Esophagus muscularis mucosa (tissue), 4 donors: Measurements from ENCODE around the gene CHST9. TPM values are rescaled to one million over a fixed set of nuclear protein-coding genes. Genes with fewer than 3 reads are reported as not detected.

ENCODE experiments used
- DNase-seq: peaks from one replicate; pipeline ENCODE4 v3.0.0-alpha.2; 2017; ENCODE audit errors: extremely low spot score
- H3K27ac ChIP-seq, 4 donors: fragments of 200-600 bp; sonication (generic); replicated peaks in 1 of 4; 1 replicate in 3 of 4; 2 replicates in 1 of 4; pipeline ENCODE4 v1.5.1; 2016 to 2019; ENCODE audit warnings: mild to moderate bottlenecking in 1 of 4
- H3K27me3 ChIP-seq, 4 donors: fragments of 200-600 bp; sonication (generic); one replicate each; pipeline versions ENCODE4 v1.5.1 to v1.6.0; 2016 to 2019
- H3K36me3 ChIP-seq, 4 donors: fragments of 200-600 bp; sonication (generic); one replicate each; pipeline ENCODE4 v1.5.1; 2016 to 2019
- H3K4me1 ChIP-seq, 4 donors: fragments of 200-600 bp; sonication (generic); one replicate each; pipeline ENCODE4 v1.5.1; 2016 to 2019
- H3K4me3 ChIP-seq, 4 donors: fragments of 200-600 bp; sonication (generic); 1 replicate in 2 of 4; 2 replicates in 2 of 4; pipeline ENCODE4 v1.5.1; 2016 to 2019; ENCODE audit warnings: mild to moderate bottlenecking in 4 of 4, moderate library complexity in 1 of 4
- H3K9me3 ChIP-seq, 4 donors: fragments of 200-600 bp; sonication (generic); 1 replicate in 3 of 4; 2 replicates in 1 of 4; pipeline ENCODE4 v1.5.1; 2016 to 2019
- CTCF ChIP-seq, 3 experiments: fragments of 200-600 bp in 2 of 3; fragments of 450-650 bp in 1 of 3; sonication (generic) in 2 of 3; IDR thresholded peaks; one replicate each; pipeline ENCODE4 v1.5.1; 2017 to 2019; ENCODE audit warnings: antibody characterized with exemption in 3 of 3, mild to moderate bottlenecking in 2 of 3, moderate library complexity in 1 of 3
- EP300 ChIP-seq: sonication (generic); formaldehyde crosslinking; IDR thresholded peaks from one replicate; pipeline ENCODE4 v1.6.1; 2017; ENCODE audit warnings: antibody characterized with exemption
- POLR2A ChIP-seq: fragments of 450-650 bp; IDR thresholded peaks from one replicate; pipeline ENCODE4 v1.6.1; 2017; ENCODE audit warnings: antibody characterized with exemption, moderate library complexity, mild to moderate bottlenecking, low read depth
- POLR2AphosphoS5 ChIP-seq, 2 donors: sonication (generic); formaldehyde crosslinking; IDR thresholded peaks; one replicate each; pipeline ENCODE4 v1.6.1; 2017; ENCODE audit warnings: antibody characterized with exemption in 2 of 2
- WGBS: methylation state at CpG from one replicate; pipeline ENCODE4 v1.1.5; 2018; 5-methylcytosine and 5-hydroxymethylcytosine counted together
- intact Hi-C: fragments of 100-400 bp; cut with DNase I; formaldehyde crosslinking; loops from one replicate; pipeline ENCODE4 v1.15.1; 2023
- total RNA-seq, 4 donors: library from RNA; depleted of rRNA; stranded (reverse); fragments of >200 nt; gene quantifications; one replicate each; pipeline versions ENCODE4 v1.1.0 to v1.2.1, GENCODE V29; 2016

CHST9 gene
- total RNA-seq, 4 donors from 2014 or later: 0.42 to 2.4 (median 1.4) TPM

- intact Hi-C loops: no loop called here
- TF ChIP-seq POLR2AphosphoS5 (IDR thresholded peaks at IDR 0.05): no peak
- TF ChIP-seq POLR2A: no peak
- TF ChIP-seq CTCF (IDR thresholded peaks at IDR 0.05): no peak
- no peak for TF ChIP-seq EP300
- H3K4me1 ChIP-seq: peaks cover 0 to 8% (median 3%) of the 10 kb centered on the region in 4 donors
- no peaks in the 10 kb centered on the region for H3K36me3 ChIP-seq
- 78% methylated on average over 3 of the region's 3 CpGs for WGBS
- peaks cover 0 to 6% (median 4%) of the 10 kb centered on the region in 4 donors for H3K9me3 ChIP-seq
- no peak for DNase-seq
- H3K27me3 ChIP-seq: no peaks in the 10 kb centered on the region
- no peak overlapping the region for H3K4me3 ChIP-seq
- no peak overlapping the region for H3K27ac ChIP-seq
Observed at GRCh38 chr18:27144672-27145071, 40.4 kb downstream of the CHST9 start.

- intact Hi-C loops: no loop called here
- H3K36me3 ChIP-seq: no peaks in the 10 kb centered on the region
- H3K4me1 ChIP-seq: peaks cover 0 to 8% (median 3%) of the 10 kb centered on the region in 4 donors
- no peak overlapping the region for H3K4me3 ChIP-seq
- no peak for DNase-seq
- H3K27me3 ChIP-seq: no peaks in the 10 kb centered on the region
- H3K27ac ChIP-seq: no peak overlapping the region
- TF ChIP-seq EP300 (no peak), POLR2A (no peak), POLR2AphosphoS5 (IDR thresholded peaks at IDR 0.05) (no peak), CTCF (IDR thresholded peaks at IDR 0.05) (no peak)
- H3K9me3 ChIP-seq: peaks cover 0 to 4% (median 0%) of the 10 kb centered on the region in 4 donors
- WGBS: 45% methylated on average over 10 of the region's 10 CpGs
Observed at GRCh38 chr18:27143580-27144287, 41.4 kb downstream of the CHST9 start.

GRCh38 chr18:27142891-27143290 lies 42.2 kb downstream of the CHST9 start:
- no peak overlapping the region for H3K27ac ChIP-seq
- no peaks in the 10 kb centered on the region for H3K36me3 ChIP-seq
- TF ChIP-seq EP300: no peak
- TF ChIP-seq POLR2A: no peak
- TF ChIP-seq POLR2AphosphoS5 (IDR thresholded peaks at IDR 0.05): no peak
- TF ChIP-seq CTCF (IDR thresholded peaks at IDR 0.05): no peak
- peaks cover 0 to 1% (median 0%) of the 10 kb centered on the region in 4 donors for H3K9me3 ChIP-seq
- no peak for DNase-seq
- 89% methylated on average over 2 of the region's 2 CpGs for WGBS
- no peak overlapping the region for H3K4me3 ChIP-seq
- H3K4me1 ChIP-seq: peaks cover 0 to 8% (median 3%) of the 10 kb centered on the region in 4 donors
- intact Hi-C loops: no loop called here
- no peaks in the 10 kb centered on the region for H3K27me3 ChIP-seq

- intact Hi-C loops: no loop called here
- TF ChIP-seq POLR2A (no peak), POLR2AphosphoS5 (IDR thresholded peaks at IDR 0.05) (no peak), EP300 (no peak), CTCF (IDR thresholded peaks at IDR 0.05) (no peak)
- no peak overlapping the region for H3K27ac ChIP-seq
- no peaks in the 10 kb centered on the region for H3K27me3 ChIP-seq
- no peaks in the 10 kb centered on the region for H3K9me3 ChIP-seq
- DNase-seq: no peak
- H3K36me3 ChIP-seq: no peaks in the 10 kb centered on the region
- no peak overlapping the region for H3K4me3 ChIP-seq
- peaks cover 0 to 8% (median 3%) of the 10 kb centered on the region in 4 donors for H3K4me1 ChIP-seq
Observed at GRCh38 chr18:27141876-27142275, 43.2 kb downstream of the CHST9 start.

- 56% methylated on average over 1 of the region's 1 CpG for WGBS
- intact Hi-C loops: no loop called here
Observed at GRCh38 chr18:27138079-27138478, 47.0 kb downstream of the CHST9 start.

More at GRCh38 chr18:27138079-27138478, 47.0 kb downstream of the CHST9 start:
- Histone ChIP-seq H3K27me3 (no peaks in the 10 kb centered on the region), H3K36me3 (no peaks in the 10 kb centered on the region), H3K4me1 (peaks cover 0 to 5% (median 0%) of the 10 kb centered on the region in 4 donors), H3K9me3 (no peaks in the 10 kb centered on the region), H3K4me3 (no peak overlapping the region), H3K27ac (no peak overlapping the region)
- no peak for TF ChIP-seq POLR2AphosphoS5 (IDR thresholded peaks at IDR 0.05)
- TF ChIP-seq EP300: no peak
- no peak for TF ChIP-seq CTCF (IDR thresholded peaks at IDR 0.05)
- TF ChIP-seq POLR2A: no peak
- no peak for DNase-seq
